HEK293T (cell line): Measurements from ENCODE around the gene SCLY.

Source experiments
- ARNT ChIP-seq: fragments of 450-650 bp; IDR thresholded peaks from 2 replicates; pipeline ENCODE4 v1.6.1; 2017; ENCODE audit warnings: mild to moderate bottlenecking
- BHLHE40 ChIP-seq: fragments of 450-650 bp; IDR thresholded peaks from 2 replicates; pipeline ENCODE4 v1.6.1; 2016; ENCODE audit warnings: mild to moderate bottlenecking, moderate library complexity, borderline replicate concordance
- ELF4 ChIP-seq: fragments of 450-650 bp; IDR thresholded peaks from 2 replicates; pipeline ENCODE4 v1.6.1; 2017; ENCODE audit warnings: antibody characterized with exemption
- FOXA1 ChIP-seq: fragments of 450-650 bp; IDR thresholded peaks from 2 replicates; pipeline ENCODE4 v1.6.1; 2016; ENCODE audit warnings: mild to moderate bottlenecking
- FOXK2 ChIP-seq: fragments of 450-650 bp; IDR thresholded peaks from 2 replicates; pipeline ENCODE4 v1.6.1; 2016; ENCODE audit warnings: mild to moderate bottlenecking
- HDGF ChIP-seq: fragments of 450-650 bp; IDR thresholded peaks from 2 replicates; pipeline ENCODE4 v1.6.1; 2017; ENCODE audit warnings: antibody characterized with exemption, borderline replicate concordance
- LEF1 ChIP-seq: fragments of 450-650 bp; IDR thresholded peaks from 2 replicates; pipeline ENCODE4 v1.6.1; 2017; ENCODE audit warnings: mild to moderate bottlenecking, borderline replicate concordance
- NFRKB ChIP-seq: fragments of 450-650 bp; IDR thresholded peaks from 2 replicates; pipeline ENCODE4 v1.6.1; 2016; ENCODE audit warnings: mild to moderate bottlenecking, moderate library complexity
- SP1 ChIP-seq: fragments of 450-650 bp; IDR thresholded peaks from 2 replicates; pipeline ENCODE4 v1.6.1; 2017
- SUZ12 ChIP-seq: fragments of 450-650 bp; IDR thresholded peaks from 2 replicates; pipeline ENCODE4 v1.6.1; 2016; ENCODE audit warnings: mild to moderate bottlenecking
- TARDBP ChIP-seq: fragments of 450-650 bp; IDR thresholded peaks from 2 replicates; pipeline ENCODE4 v1.6.1; 2016
- ZNF384 ChIP-seq: fragments of 450-650 bp; IDR thresholded peaks from 2 replicates; pipeline ENCODE4 v1.6.1; 2016
- TF ChIP-seq, protein P1 (sequence below): fragments of 450-650 bp; IDR thresholded peaks from 2 replicates; pipeline ENCODE4 v1.6.1; 2016

DNA sequence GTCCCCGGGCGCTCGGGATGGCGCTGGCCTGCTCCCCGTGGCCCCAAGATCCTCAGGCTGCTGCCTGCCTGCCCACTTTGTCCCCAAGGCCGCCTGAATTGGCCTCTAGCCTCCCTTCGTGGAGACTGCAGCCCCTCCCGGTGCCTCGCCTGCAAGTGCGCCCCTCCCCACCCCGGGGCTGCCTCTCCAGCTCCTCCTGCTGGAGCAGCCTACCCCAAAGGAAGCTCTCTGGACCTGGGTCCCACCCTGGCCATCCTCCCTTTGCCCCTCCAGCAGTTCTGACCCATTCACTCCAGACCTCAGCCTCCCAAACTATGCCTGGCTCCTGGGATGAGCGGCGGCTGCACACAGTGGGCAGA, 45.5 kb downstream of the SCLY start:
- no peak for TF ChIP-seq FOXK2
- no peak for TF ChIP-seq FOXA1
- no peak for TF ChIP-seq HDGF
- no peak for TF ChIP-seq SP1
- no peak for TF ChIP-seq TARDBP
- no peak for TF ChIP-seq SUZ12
- no peak for TF ChIP-seq ELF4
- TF ChIP-seq BHLHE40, result no peak
- TF ChIP-seq ZNF384, result no peak
- TF ChIP-seq, protein P1, sequence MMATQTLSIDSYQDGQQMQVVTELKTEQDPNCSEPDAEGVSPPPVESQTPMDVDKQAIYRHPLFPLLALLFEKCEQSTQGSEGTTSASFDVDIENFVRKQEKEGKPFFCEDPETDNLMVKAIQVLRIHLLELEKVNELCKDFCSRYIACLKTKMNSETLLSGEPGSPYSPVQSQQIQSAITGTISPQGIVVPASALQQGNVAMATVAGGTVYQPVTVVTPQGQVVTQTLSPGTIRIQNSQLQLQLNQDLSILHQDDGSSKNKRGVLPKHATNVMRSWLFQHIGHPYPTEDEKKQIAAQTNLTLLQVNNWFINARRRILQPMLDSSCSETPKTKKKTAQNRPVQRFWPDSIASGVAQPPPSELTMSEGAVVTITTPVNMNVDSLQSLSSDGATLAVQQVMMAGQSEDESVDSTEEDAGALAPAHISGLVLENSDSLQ, result no peak
- TF ChIP-seq ARNT, result no peak
- TF ChIP-seq LEF1, result no peak
- no peak for TF ChIP-seq NFRKB
